NCI-H1105 (cell line): ENCODE measurements around the gene PI4KA.
"Not testable (repeated sequence)": the region's sequence is repeated elsewhere in the genome, so short reads cannot be mapped to it uniquely, and the experiment has no call there.

ENCODE experiments used
- DNase-seq: peaks from one replicate; lab custom pipeline; 2025; lab: John Stamatoyannopoulos, UW

PI4KA gene

DNA sequence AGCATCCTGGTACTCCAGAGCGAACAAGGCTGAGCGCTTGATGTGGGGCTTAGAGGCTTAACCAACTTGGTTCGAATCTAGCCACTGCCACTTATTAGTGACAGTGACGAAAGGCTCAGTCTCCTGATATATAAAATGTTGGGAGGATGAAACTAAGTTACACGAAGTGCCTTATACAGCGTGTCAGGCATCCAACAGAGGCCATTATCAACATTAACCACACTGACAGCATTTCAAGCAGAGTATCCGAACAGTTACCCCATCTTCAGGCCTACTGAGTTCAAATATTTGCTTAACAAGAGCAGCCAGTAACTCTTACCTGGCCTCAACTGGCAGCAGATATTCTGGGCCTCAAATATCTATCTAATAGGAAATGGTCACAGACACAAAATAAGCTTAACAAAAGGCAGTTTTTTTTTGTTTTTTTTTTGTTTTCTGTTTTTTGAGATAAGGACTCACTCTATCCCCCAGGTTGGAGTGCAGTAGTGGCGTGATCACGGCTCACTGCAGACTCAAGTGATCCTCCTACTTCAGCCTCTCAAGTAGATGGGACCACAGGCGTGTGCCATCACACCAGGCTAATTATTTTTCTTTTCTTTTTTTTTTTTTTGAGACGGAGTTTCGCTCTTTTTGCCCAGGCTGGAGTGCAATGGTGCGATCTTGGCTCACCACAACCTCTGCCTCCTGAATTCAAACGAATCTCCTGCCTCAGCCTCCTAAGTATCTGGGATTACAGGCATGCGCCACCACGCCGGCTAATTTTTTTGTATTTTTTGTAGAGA lies 81.8 kb downstream of the PI4KA start:
- no peak for DNase-seq

DNA sequence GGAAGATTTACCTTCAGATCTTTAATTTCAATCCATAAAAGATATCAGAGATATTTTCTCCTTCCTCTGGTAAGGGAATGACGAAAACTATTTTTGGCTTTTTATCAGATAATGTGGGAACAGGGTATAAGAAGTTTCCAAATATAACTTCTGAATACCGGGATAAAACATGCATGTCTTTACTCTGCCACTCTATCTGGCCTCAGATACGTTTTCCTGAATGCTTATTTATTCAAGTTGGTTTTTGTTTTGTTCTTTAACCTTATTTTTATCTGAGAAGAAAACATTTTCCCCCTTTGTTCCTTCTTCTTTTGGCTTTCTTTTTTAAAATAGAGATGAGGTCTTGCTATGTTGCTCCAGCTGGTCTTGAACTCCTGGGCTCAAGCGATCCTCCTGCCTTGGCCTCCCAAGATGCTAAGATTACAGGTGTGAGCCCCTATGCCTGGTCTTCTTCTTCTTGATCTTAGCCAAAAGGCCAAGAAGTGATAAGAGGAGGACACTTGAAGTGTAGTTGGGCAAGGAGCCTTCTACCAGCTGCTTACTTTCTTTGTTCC lies 83.2 kb downstream of the PI4KA start:
- DNase-seq: no peak

DNA sequence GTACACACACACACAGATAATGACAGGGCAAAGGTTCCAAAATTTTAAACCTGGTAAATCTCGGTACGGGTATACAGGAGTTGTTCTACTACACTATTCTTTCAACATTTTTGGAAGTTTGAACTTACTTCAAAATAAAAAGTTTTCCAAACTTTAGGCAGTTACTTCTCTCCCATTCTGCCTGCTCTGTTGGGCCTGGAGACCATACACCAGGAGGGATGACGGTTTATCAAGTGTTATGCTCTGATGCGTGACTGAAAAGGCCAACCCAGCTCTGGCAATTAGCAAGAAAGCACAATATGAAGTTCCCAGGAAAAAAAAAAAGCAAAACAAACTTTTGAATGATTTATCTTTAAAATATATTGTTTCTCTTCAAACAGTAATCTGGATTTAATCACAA lies 83.7 kb downstream of the PI4KA start:
- DNase-seq: no peak

DNA sequence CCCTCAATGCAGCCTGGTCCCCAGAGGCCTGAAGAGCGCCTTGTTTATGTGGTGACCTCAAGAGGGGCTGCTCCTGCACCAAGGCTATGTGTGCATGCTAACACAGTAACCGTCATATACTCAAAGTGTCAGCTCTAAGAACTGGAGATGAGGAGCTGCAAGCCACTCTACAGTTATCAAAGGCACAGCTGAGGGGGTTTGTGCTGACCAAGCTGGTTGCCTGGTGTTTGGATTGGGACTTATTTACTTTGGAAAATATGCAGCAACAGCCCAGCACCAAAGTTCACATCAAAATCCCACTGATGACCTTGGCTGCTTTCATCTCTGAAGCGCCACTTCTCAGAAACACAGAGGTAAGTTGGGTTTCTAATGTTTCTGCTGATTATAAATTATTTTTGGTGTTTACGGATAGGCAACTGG lies 84.8 kb downstream of the PI4KA start, which contains the start of gene SERPIND1:
Gene SERPIND1, plus strand, starts transcription at position 321 of the 420 bp plus-strand sequence. CDS start 5,200 bp downstream, outside the sequence.
- no peak for DNase-seq

DNA sequence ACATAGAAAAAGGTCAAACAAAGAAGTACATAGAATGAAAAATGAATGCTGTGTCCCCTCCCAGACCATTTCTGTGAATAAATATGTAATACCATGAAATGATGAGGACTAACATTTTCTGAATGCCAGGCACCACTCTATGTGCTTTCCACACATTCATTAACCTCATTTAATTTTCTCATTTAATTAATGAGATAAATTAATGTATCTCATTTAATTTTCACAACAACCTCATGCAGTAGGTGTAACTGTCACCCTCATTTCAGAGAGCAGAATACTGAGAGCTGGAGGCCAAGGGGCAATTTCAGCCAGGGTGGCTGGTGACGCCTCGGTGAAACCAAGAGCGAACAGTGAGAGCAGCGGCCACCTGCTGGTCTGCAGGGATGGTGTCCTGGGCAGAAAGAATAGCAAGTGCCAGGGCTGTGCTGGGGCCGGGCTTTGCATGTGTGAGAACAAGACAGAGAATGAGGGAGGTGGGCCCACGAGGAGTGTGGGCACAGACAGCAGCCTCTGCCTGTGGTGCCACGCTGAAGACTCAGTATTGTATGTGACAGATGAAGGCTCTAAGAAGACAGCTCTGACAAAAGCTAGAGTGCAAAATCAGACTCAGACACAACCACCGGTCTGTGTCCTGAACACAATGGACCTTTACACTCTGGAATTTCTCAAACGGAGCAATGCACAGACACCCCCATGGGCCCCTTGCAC lies 86.5 kb downstream of the PI4KA start:
- DNase-seq: no peak

DNA sequence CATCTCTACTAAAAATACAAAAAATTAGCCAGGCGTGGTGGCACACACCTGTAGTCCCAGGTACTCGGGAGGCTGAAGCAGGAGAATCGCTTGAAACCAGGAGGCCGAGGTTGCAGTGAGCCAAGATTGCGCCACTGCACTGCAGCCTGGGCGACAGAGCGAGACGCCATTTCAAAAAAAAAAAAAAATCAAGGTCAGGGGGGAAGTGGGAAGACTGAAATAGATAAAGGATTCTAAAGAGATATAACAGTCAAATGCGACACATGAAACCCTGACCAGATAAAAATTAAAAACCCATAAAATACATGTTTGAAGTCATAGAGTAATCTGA lies 89.2 kb downstream of the PI4KA start:
- DNase-seq: not testable (repeated sequence)

DNA sequence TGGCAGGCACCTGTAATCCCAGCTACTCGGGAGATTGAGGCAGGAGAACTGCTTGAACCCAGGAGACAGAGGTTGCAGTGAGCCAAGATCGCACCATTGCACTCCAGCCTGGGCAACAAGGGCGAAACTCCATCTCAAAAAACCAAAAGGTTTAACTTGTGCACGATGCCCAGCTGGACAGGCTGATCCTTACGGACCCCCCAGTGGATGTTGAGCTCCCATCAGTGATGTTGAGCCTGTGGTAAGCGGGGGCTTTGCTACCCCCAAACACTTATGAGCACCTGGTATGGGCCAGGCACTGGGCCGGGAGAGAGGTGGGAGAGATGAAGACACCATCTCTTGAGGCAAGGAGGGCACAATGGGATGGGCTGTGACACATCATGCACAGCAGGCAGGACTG lies 92.1 kb downstream of the PI4KA start:
- DNase-seq: no peak

DNA sequence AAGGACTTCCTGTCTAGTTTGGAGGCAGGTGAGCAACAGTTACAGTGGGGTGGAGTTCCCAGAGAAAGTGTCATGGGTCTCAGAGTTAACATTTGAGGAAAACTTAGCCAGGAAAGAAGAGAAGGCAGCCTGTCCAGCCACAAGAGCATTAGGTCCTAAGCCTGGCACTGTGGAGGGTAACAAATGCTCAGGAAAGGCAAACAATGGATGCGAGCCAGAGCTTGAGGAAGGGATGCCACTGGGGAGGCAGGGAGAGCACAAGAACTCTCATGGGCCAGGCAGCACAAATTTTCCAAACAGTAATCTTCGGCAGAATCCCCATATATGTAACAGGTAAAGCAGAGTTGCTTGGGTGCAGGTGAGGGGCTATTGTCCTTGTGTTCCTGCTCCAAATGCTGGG lies 92.7 kb downstream of the PI4KA start:
- DNase-seq: no peak

DNA sequence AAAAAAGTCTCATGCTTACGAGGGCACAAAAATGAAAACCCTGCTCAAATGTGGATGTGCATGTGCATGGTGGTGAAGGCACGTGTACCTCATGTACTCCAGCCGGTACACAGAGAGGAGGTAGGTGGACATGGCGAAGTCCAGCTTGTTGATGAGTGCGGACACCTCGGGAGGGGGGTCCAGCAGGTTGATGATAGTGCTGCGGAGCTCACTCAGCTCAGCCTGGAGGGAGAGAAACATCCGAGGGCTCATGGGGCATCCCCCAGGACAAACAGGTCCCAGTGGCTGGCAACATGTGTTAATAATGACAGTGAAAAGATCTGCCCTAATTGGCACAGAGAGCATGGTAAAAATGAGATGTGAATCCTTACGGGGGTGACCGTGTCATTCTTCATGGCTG lies 93.9 kb downstream of the PI4KA start:
- DNase-seq: no peak

DNA sequence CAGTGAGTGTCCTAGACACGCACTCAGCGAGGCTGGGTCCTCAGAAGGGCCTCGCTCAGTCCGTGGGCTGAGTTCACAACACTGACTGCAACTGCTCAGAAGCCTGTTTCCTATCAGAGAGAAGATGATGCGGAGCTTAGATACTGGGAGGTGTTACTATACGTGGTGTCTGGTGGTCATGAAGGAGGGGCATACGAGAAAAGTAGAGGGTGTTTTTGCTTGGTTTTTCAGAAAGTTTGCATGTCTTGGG lies 94.2 kb downstream of the PI4KA start:
- no peak for DNase-seq

DNA sequence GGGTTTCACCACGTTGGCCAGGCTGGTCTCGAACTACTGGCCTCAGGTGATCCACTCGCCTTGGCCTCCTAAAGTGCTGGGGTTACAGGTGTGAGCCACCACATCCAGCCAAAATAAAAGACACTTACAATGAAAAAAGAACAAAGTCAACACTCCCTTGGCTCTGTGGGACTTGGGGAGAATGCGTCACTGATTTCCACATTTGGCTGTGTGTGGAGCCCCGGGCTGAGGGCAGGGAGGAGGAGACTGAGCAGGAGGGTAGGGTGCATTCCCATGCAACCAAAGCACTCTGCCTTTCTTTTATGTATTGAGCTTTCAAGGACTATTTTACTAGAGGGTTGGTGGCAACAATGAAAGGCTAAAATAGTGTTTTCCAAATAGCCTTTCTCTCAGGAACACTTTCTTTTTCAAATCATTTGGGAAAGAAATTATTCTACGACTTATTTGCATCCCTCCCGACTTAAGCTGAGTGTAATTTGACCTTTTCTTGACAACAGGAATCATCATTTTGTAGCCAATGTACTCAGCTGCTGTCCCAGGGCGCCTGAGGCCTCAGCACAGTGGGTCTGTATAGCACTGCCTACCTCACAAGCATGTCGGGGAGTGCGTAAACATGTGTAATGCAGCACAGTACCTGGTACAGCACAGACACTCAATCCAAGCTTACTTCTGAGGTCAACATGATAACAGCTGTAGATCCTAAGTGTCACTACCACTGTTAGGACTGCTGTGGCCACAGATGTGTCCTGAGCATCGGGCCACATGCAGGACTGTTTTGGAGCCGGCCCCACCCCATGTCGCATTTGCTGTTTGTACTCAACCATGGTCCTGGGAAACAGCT lies 94.8 kb downstream of the PI4KA start:
- DNase-seq: no peak

DNA sequence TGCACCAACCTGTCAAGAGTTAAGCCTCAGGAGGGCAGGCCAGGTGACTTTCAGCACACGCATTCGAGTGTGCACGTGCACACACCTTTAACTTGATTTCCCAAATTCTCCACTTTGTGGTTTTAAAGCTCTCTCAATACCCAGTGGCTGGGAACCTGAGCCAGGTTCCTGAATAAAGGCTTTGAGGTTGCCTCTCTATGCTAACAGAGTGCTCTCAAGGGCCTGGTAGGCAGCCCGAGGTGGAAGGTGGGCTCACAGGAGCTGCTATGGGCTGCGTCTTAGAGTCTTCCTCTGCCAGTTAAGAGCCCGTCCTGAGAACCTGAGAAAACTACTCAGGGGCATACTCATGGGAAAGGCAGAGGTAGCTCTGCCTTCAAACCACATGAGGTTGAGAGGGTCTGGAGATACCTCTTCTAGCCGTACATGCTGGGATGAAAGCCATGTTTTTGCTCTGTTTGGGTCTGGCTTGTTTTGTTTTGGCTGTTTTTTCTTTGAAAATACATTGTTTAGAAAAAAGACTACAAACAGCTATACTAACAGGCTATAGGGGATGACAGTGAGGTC lies 96.3 kb downstream of the PI4KA start:
- DNase-seq: no peak

DNA sequence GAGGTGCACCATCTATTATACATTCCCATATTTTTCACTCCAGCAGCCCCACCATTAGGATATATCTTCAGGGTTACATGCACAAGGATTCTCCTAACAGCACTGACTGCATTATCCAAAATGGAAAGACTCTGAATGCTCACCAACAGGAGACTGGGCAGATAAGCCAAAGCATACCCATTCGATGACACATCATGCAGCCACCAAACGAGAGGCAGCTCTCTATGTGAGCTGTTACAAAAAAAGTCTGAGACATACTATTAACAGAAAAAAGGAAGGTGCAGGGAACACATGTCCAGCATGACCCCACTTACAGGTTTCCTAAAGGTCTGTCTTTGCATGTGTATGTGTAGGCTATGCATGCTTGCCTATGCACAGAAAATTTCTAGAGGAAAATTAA lies 97.1 kb downstream of the PI4KA start:
- DNase-seq: no peak

DNA sequence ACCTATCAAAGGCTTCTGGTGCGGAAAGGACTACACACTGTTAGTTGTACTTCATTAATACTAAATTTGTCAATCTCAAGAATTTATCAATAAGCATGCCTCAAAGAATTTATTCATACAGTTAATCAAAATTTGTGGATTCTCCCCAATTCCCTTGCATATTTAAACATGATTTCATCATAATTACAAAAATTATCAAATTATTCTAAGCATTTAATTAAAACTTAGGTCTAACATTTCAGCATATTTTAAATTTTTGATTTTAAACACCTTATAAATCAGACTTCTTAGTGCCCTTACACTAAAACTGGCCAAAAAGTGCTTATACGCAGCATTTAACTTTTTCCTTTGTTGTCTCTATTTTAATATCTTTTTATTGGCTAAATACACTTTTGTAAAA lies 98.5 kb downstream of the PI4KA start:
- no peak for DNase-seq

DNA sequence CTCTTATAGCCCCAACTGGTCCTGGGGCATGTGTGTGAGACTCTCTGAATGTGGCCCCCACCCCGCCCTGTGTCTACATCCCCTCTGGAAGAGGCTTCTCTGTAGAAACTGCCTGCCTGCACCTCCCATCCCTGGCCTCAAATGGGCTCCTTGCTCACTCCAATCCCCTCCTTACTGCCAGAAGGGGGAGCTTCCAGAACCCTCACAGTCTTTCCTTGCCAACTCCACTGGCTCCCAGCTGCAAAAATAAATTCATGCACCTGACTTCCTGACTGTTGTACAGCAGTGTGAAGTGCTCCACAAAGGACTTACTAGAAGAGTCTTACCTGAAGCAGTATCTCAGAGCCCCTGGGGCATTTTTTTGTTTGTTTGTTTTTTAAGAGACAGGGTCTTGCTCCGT lies 99.9 kb downstream of the PI4KA start:
- no peak for DNase-seq

DNA sequence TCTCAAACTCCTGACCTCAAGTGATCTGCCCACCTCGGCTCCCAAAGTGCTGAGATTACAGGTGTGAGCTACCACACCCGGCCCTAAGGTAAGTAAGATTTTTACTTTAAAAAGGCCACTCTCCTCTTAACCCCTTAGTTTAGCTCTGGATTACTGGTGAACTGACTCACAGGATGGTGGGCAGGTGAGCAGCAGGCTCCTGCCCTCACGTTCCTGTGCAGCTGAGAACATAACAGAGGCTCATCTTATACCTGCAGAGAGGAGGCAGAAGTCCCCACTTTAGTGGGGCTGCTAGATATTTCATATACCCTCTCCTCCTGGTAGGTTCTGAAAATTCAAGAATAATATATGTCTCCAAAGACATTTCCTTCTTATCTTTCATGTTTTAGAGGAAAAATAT lies 101.8 kb downstream of the PI4KA start:
- no peak for DNase-seq

DNA sequence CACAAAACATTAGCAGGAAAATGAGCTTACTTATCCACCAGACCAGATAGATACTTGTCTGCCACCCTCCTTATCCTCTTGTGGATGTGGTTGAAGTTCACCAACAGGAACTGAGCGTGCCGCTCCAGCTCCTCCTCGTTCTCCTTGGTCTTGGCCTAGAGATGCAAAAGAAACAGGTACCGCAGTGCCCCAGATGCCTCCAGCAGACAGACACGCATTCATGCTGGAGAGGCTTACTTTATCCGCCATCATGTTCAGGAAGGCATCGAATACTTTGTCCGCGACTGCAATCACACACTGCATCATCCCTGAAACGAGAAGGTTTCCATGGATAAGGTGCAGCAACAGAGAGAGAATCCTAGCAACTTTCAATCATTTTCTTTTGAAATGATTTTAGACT lies 105.7 kb downstream of the PI4KA start:
- no peak for DNase-seq

DNA sequence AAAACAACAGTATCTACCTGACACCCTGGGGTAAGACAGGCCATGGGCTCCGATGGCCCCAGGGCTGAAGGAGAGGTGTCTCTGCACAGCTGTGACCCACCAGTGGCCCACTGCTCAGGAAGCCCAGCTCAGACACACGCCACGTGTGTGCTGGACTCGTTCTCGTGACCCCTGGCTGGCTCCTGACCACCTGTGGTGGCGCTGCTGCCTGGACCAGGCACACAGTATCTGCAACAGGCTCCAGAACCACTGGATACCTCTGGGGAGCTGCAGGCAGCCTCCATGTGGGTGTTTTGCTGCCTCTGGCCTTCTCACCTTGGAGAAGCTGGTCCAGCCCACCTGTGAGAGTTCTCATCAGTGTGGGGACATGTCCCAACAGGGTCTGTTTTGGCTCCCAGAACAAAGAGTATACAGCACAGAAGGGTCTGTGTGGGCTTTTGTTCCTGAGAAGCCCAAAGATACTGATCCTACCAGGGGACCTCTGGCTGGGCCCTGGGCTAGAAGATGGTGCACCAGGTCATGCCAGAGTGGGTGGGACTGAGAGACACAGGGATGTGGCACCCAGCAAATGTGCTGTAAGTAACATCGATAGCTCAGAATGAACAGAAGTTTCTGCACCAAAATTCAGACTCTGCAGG lies 106.4 kb downstream of the PI4KA start:
- DNase-seq: no peak

DNA sequence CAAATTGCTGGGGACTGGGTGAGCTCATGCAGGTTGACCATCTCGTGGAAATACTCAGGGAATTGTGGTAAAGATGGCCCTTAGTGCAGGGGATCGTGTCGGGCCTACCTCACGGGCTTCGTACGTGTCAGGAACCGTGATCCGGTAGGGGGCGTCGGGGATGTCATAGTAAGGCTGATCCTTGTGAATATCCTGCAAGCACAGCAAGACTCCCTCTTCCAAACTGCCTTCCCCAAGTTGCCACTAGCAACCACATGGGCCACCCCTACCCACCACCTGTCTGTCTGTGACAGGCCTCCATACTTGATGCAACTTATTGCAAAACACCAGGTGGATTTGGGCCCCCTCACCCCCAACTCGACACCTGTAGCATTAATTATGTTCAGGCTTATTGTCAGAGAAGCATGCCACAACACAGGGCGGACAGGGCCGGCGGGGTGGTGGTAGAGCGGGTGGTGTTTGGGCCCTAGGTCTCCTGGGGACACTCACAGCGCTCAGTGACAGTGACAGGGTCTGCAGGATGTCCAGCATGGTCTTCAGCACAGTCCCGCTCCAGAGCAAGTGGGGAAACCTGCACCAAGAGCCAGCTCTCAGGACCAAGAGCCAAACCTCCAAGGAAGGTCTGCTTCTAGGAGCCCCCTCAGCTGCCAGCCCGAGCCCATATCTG lies 107.3 kb downstream of the PI4KA start:
- no peak for DNase-seq

DNA sequence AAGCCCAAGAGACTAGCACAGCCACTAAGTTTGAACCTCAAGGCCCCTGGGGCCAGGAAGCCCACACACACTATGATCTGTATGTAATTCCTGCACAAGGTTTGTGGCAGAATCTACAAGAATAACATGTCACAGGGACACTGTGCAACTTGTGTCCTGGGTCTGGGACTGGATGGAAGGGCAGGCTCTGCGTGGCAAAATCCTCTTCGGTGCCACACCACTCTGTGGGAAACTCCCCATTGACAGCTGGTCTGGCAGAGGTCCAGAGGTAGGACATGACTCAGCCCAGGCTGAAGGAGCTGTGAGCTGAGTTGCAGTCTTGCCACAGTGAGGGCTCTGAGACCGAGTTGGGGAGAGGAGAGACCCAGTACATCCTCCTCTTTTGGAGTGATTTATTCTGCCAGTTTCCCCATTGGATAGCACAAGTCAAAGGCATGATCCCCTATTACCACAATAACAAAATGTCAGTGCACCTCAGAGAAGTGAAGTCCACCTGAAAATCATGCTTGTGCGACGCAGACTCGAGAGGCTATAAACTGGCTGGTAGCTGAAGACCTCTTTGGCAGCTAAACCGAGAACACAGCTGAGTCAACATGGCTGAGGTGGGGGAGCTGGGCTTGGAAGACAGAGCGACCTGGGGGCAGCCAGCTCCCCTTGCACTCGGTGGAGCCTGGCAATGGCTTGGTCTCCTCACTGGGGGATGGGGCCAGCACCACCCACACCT lies 108.0 kb downstream of the PI4KA start:
- peak; percentile 10 for DNase-seq

DNA sequence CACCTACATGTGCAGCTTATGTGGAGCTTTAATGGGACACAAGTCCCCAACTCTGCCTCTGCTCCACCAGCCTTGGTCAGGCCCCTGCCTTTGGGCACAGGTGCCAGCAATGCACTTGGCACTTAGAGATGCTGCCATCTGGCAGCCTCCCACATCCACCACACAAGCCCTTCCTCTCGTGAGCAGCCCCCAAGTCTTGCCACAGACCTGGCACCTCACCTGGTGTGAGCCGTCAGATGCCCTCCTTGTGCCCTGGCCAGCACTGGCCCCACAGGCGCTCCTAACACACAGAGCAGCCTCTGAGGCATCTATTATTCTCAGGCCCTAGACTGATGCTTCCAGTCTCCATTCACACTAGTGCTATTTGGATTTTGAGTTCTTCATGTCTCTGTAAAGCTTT lies 109.2 kb downstream of the PI4KA start:
- DNase-seq: no peak
